B cell (primary cell): ENCODE measurements around the gene MYO16. TPM values are rescaled to one million over a fixed set of nuclear protein-coding genes. Genes with fewer than 3 reads are reported as not detected.

Source experiments
- ATAC-seq: fragments of 200-7000 bp; cut with Tn5 transposase; one replicate; pipeline ENCODE4 v1.10.0; 2021; ENCODE audit warnings: low read depth, mild to moderate bottlenecking, moderate number of reproducible peaks, moderate library complexity
- CTCF ChIA-PET: fragments of 350-600 bp; sonication (Branson Sonifier 250); formaldehyde crosslinking; loops from one replicate; lab custom pipeline; 2021; ENCODE audit warnings: antibody characterized with exemption, inconsistent platforms; lab: Charles Lee
- POLR2A ChIA-PET: fragments of 350-600 bp; sonication (Branson Sonifier 250); formaldehyde crosslinking; loops from one replicate; lab custom pipeline; 2021; ENCODE audit warnings: antibody characterized with exemption; lab: Charles Lee
- DNase-seq: peaks from one replicate; pipeline ENCODE4 v3.0.0; 2013
- H2AFZ ChIP-seq: 2 replicates; pipeline ENCODE4 v1.6.1; 2012; ENCODE audit warnings: mild to moderate bottlenecking, low read depth, low read length; ENCODE audit not compliant: insufficient read depth, poor library complexity, severe bottlenecking
- H3K27ac ChIP-seq, 2 donors: 1 replicate in 1 of 2; 2 replicates in 1 of 2; pipeline ENCODE4 v1.5.1; 2012 to 2013; ENCODE audit warnings: low read length in 2 of 2, mild to moderate bottlenecking in 2 of 2, moderate library complexity in 1 of 2
- H3K27me3 ChIP-seq, 4 experiments: fragments of 200-600 bp in 1 of 4; sonication (generic) in 1 of 4; replicated peaks in 1 of 4; 1 replicate in 2 of 4; 2 replicates in 2 of 4; pipeline versions ENCODE4 v1.6.1 to v1.7.0; 2013 to 2016; ENCODE audit warnings: low read length in 3 of 4, mild to moderate bottlenecking in 2 of 4, mixed read lengths in 1 of 4, moderate library complexity in 1 of 4; ENCODE audit not compliant: insufficient read depth in 4 of 4, control insufficient read depth in 3 of 4; ENCODE audit errors: control extremely low read depth in 1 of 4
- H3K36me3 ChIP-seq, 2 experiments: replicated peaks in 1 of 2; 1 replicate in 1 of 2; 2 replicates in 1 of 2; pipeline versions ENCODE4 v1.6.1 to v1.7.1; 2013; ENCODE audit warnings: low read length in 1 of 2; ENCODE audit not compliant: insufficient read depth in 2 of 2, control insufficient read depth in 1 of 2; ENCODE audit errors: control extremely low read depth in 1 of 2, extremely low read depth in 1 of 2
- H3K4me1 ChIP-seq, 2 donors: fragments of 200-600 bp in 1 of 2; sonication (generic) in 1 of 2; 1 replicate in 1 of 2; 2 replicates in 1 of 2; pipeline versions ENCODE4 v1.5.1 to v1.6.1; 2013 to 2017; ENCODE audit warnings: low read length in 2 of 2; ENCODE audit not compliant: control insufficient read depth in 2 of 2, insufficient read depth in 2 of 2
- H3K4me2 ChIP-seq: replicated peaks from 2 replicates; pipeline ENCODE3; 2012; ENCODE audit warnings: mild to moderate bottlenecking, low read depth, low read length; ENCODE audit not compliant: poor library complexity, severe bottlenecking
- H3K4me3 ChIP-seq, 5 experiments: fragments of 200-600 bp in 1 of 5; sonication (generic) in 1 of 5; 1 replicate in 3 of 5; 2 replicates in 2 of 5; pipeline versions ENCODE4 v1.5.1 to v1.7.0; 2011 to 2016; ENCODE audit warnings: low read length in 4 of 5, mild to moderate bottlenecking in 4 of 5, low read depth in 2 of 5, control low read depth in 1 of 5, moderate library complexity in 1 of 5; ENCODE audit not compliant: insufficient read depth in 1 of 5; ENCODE audit errors: control extremely low read depth in 1 of 5, extremely low read depth in 1 of 5
- H3K79me2 ChIP-seq: fragments of 200-600 bp; sonication (generic); one replicate; pipeline ENCODE4 v1.6.0; 2016; ENCODE audit warnings: low read length; ENCODE audit not compliant: control insufficient read depth, insufficient read depth
- H3K9ac ChIP-seq: fragments of 200-600 bp; sonication (generic); 2 replicates; pipeline ENCODE4 v1.6.1; 2017; ENCODE audit warnings: mild to moderate bottlenecking, low read length, moderate library complexity
- H3K9me3 ChIP-seq, 3 donors: one replicate each; pipeline versions ENCODE4 v1.6.1 to v1.7.1; 2013; ENCODE audit warnings: low read length in 2 of 3; ENCODE audit not compliant: control insufficient read depth in 2 of 3, insufficient read depth in 1 of 3; ENCODE audit errors: control extremely low read depth in 1 of 3
- H4K20me1 ChIP-seq: 2 replicates; pipeline ENCODE4 v1.6.0; 2012; ENCODE audit warnings: mild to moderate bottlenecking, low read length; ENCODE audit not compliant: insufficient read depth, control insufficient read depth, poor library complexity, severe bottlenecking
- H3K27ac Mint-ChIP-seq: one replicate; pipeline ENCODE4 v1.8.0; 2021; ENCODE audit warnings: mixed read lengths
- H3K27me3 Mint-ChIP-seq: one replicate; pipeline ENCODE4 v1.8.0; 2021; ENCODE audit warnings: mixed read lengths
- H3K4me1 Mint-ChIP-seq: one replicate; pipeline ENCODE4 v1.8.0; 2021; ENCODE audit warnings: mixed read lengths
- H3K4me3 Mint-ChIP-seq: one replicate; pipeline ENCODE4 v1.8.0; 2021; ENCODE audit warnings: mixed read lengths
- H3K9me3 Mint-ChIP-seq: one replicate; pipeline ENCODE4 v1.8.0; 2022; ENCODE audit warnings: mixed read lengths; ENCODE audit not compliant: insufficient read depth
- EZH2 ChIP-seq: IDR thresholded peaks from 2 replicates; pipeline ENCODE4 v1.6.1; 2012; ENCODE audit warnings: borderline replicate concordance, low read depth, mild to moderate bottlenecking, moderate library complexity, low read length; ENCODE audit not compliant: insufficient read depth, poor library complexity, severe bottlenecking
- WGBS: methylation state at CpG from one replicate; pipeline ENCODE4 v1.1.5; 2013; ENCODE audit warnings: missing lambda C conversion rate; ENCODE audit not compliant: insufficient coverage; 5-methylcytosine and 5-hydroxymethylcytosine counted together
- intact Hi-C: fragments of 100-400 bp; cut with micrococcal nuclease; formaldehyde crosslinking; loops from one replicate; pipeline ENCODE4 v1.10.0; 2022
- polyA plus RNA-seq: library from polyadenylated mRNA; depleted of rRNA; stranded (reverse); fragments of >200 nt; gene quantifications from 2 replicates; pipeline ENCODE4 v1.2.3, GENCODE V29; 2012
- total RNA-seq, 2 donors: library from RNA; stranded (reverse); fragments of 120-200 nt in 1 of 2; gene quantifications; 1 replicate in 1 of 2; 2 replicates in 1 of 2; pipeline versions ENCODE4 v1.2.3 to v1.2.4, GENCODE V29; 2013 to 2022
- TF ChIP-seq, protein P1 (sequence below): fragments of 200-600 bp; IDR thresholded peaks from one replicate; pipeline ENCODE4 v1.8.0; 2022; ENCODE audit warnings: antibody characterized with exemption, mild to moderate bottlenecking

MYO16 gene
- total and polyA plus RNA-seq, 2 donors (not counting 1 experiment from before 2014, with no cell fraction given): not detected

DNA sequence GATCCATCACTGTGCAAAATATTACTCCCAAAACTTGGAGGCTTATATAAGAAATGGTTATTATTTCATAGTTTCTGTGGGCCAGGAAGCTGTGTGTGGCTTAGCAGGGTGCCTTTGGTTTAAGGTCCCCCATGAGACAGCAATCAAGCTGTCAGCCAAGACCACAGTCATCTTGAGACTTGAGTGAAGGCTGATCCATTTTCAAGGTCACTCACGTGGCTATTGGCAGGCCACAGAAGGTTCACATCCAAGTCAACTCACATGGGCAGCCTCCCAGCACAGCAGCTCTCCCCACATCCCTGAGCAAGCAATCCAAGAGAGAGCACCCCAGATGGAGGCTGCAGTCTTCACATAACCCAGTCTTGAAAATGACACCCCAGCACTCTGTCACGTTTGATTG is 537.4 kb downstream of the MYO16 start:
- H3K4me3 Mint-ChIP-seq: no peak overlapping the region
- H3K27me3 Mint-ChIP-seq: peaks cover 15% of the 10 kb centered on the region
- TF ChIP-seq, protein P1, sequence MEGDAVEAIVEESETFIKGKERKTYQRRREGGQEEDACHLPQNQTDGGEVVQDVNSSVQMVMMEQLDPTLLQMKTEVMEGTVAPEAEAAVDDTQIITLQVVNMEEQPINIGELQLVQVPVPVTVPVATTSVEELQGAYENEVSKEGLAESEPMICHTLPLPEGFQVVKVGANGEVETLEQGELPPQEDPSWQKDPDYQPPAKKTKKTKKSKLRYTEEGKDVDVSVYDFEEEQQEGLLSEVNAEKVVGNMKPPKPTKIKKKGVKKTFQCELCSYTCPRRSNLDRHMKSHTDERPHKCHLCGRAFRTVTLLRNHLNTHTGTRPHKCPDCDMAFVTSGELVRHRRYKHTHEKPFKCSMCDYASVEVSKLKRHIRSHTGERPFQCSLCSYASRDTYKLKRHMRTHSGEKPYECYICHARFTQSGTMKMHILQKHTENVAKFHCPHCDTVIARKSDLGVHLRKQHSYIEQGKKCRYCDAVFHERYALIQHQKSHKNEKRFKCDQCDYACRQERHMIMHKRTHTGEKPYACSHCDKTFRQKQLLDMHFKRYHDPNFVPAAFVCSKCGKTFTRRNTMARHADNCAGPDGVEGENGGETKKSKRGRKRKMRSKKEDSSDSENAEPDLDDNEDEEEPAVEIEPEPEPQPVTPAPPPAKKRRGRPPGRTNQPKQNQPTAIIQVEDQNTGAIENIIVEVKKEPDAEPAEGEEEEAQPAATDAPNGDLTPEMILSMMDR: no peak
- no peak for TF ChIP-seq EZH2
- ATAC-seq (no peak), DNase-seq (no peak)
- Histone ChIP-seq H3K27ac (no peak overlapping the region), H4K20me1 (no peaks in the 10 kb centered on the region), H3K27me3 (peaks cover 0 to 4% (median 0%) of the 10 kb centered on the region in 4 experiments), H3K9me3 (no peaks in the 10 kb centered on the region), H3K4me1 (peaks cover 14 to 15% of the 10 kb centered on the region in 2 donors), H3K36me3 (no peaks in the 10 kb centered on the region), H3K4me3 (no peak overlapping the region), H3K79me2 (no peaks in the 10 kb centered on the region), H2AFZ (no peak overlapping the region), H3K9ac (no peak overlapping the region), H3K4me2 (no peak overlapping the region)
- H3K9me3 Mint-ChIP-seq: no peaks in the 10 kb centered on the region
- no peak overlapping the region for H3K27ac Mint-ChIP-seq
- CTCF ChIA-PET: interaction anchor here (1.0 kb wide), 1 partner anchor 21 kb away, joined by 3 read pairs; no protein-coding TSS in a partner anchor
- peaks cover 16% of the 10 kb centered on the region for H3K4me1 Mint-ChIP-seq
- POLR2A ChIA-PET: no interaction called here
- WGBS: 50% methylated on average over 1 of the region's 2 CpGs
- intact Hi-C loops: loop anchor here (10.0 kb wide), 2 partner anchors 202 to 952 kb away; partner anchors contain the start of genes ABHD13 and LIG4

GRCh38 chr13:109172136-109172535 is 542.7 kb downstream of the MYO16 start:
- no peak overlapping the region for H3K27ac Mint-ChIP-seq
- no peak for TF ChIP-seq EZH2
- TF ChIP-seq, protein P1: no peak
- CTCF ChIA-PET: no interaction called here
- no peak overlapping the region for H3K9ac ChIP-seq
- no peaks in the 10 kb centered on the region for H3K9me3 Mint-ChIP-seq
- no peaks in the 10 kb centered on the region for H3K9me3 ChIP-seq
- H3K4me3 ChIP-seq: no peak overlapping the region
- ATAC-seq (no peak), DNase-seq (no peak)
- H3K4me2 ChIP-seq: no peak overlapping the region
- H4K20me1 ChIP-seq: no peaks in the 10 kb centered on the region
- H3K27ac ChIP-seq: no peak overlapping the region
- no peak overlapping the region for H2AFZ ChIP-seq
- no peak overlapping the region for H3K4me3 Mint-ChIP-seq
- H3K79me2 ChIP-seq: no peaks in the 10 kb centered on the region
- H3K27me3 Mint-ChIP-seq: peaks cover 17% of the 10 kb centered on the region
- intact Hi-C loops: no loop called here
- no CpG with 5 or more reads among the region's 2 CpGs for WGBS
- H3K36me3 ChIP-seq: no peaks in the 10 kb centered on the region
- H3K27me3 ChIP-seq: no peaks in the 10 kb centered on the region
- H3K4me1 ChIP-seq: no peaks in the 10 kb centered on the region
- POLR2A ChIA-PET: no interaction called here
- H3K4me1 Mint-ChIP-seq: no peaks in the 10 kb centered on the region
